HL-60 (cell line): ENCODE measurements around the gene ERF.
A peak's percentile ranks its signal among the peaks of the same experiment; 100 is the strongest.
"Not testable (repeated sequence)": the region's sequence is repeated elsewhere in the genome, so short reads cannot be mapped to it uniquely, and the experiment has no call there.

Source experiments
- DNase-seq, 2 experiments: peaks; one replicate each; pipeline ENCODE4 v3.0.0-alpha.2; 2010 to 2020; ENCODE audit warnings: low read depth in 1 of 2, low spot score in 1 of 2
- H3K27ac ChIP-seq: fragments of 250-450 bp; sonication (Bioruptor Pico); replicated peaks from 2 replicates; pipeline ENCODE4 v1.5.1; 2020; ENCODE audit warnings: mild to moderate bottlenecking, moderate library complexity
- H3K27me3 ChIP-seq: fragments of 250-450 bp; sonication (Bioruptor Pico); 2 replicates; pipeline ENCODE4 v1.5.1; 2021; ENCODE audit warnings: mild to moderate bottlenecking, moderate library complexity; ENCODE audit not compliant: insufficient read depth, poor library complexity, severe bottlenecking
- H3K4me3 ChIP-seq: replicated peaks from 2 replicates; pipeline ENCODE4 v1.5.1; 2011; ENCODE audit warnings: mild to moderate bottlenecking, control low read depth, low read length; ENCODE audit not compliant: insufficient read depth
- CTCF ChIP-seq: IDR thresholded peaks from one replicate; pipeline ENCODE4 v1.5.1; 2011; ENCODE audit warnings: low read length, control low read depth, inconsistent platforms; ENCODE audit not compliant: insufficient read depth
- GABPA ChIP-seq: IDR thresholded peaks from 2 replicates; pipeline ENCODE4 v1.6.1; 2012; ENCODE audit warnings: low read depth
- POLR2AphosphoS5 ChIP-seq: IDR thresholded peaks from 2 replicates; pipeline ENCODE4 v1.6.1; 2012; ENCODE audit warnings: low read depth
- REST ChIP-seq: IDR thresholded peaks from 2 replicates; pipeline ENCODE4 v1.6.1; 2012; ENCODE audit warnings: low read depth; ENCODE audit not compliant: insufficient replicate concordance
- SPI1 ChIP-seq: IDR thresholded peaks from 2 replicates; pipeline ENCODE4 v1.6.1; 2012; ENCODE audit warnings: low read depth, mild to moderate bottlenecking, borderline replicate concordance

ERF gene

GRCh38 chr19:42268704-42269477 is 14.0 kb upstream of the ERF start, which contains the start of gene CIC:
Gene CIC, plus strand, starts transcription at chr19:42269252. Its CDS starts 2,532 bp downstream, at chr19:42271784.
- Histone ChIP-seq H3K4me3 (peak within 1 kb of the TSS; percentile 76), H3K27ac (peak within 1 kb of the TSS; percentile 100), H3K27me3 (no peaks in the 10 kb centered on the region)
- TF ChIP-seq POLR2AphosphoS5 (no peak), REST (no peak), SPI1 (peak; percentile 21; the same call in 1 of the 2 replicates), GABPA (peak; percentile 84), CTCF (no peak)
- peak; percentile 100 for DNase-seq

- H3K27me3 ChIP-seq = no peaks in the 10 kb centered on the region
- H3K27ac ChIP-seq = peak overlapping the region; percentile 100
- peak; percentile 99 to 100 for DNase-seq
These were observed 13.3 kb upstream of the ERF start for GRCh38 chr19:42268142-42268703.

GRCh38 chr19:42267644-42268141 is 12.8 kb upstream of the ERF start:
- peak overlapping the region; percentile 100 for H3K27ac ChIP-seq
- no peak for DNase-seq
- H3K4me3 ChIP-seq = peak overlapping the region; percentile 62
- H3K27me3 ChIP-seq = no peaks in the 10 kb centered on the region
- no peak; the same call in 1 of the 2 replicates for TF ChIP-seq POLR2AphosphoS5
- TF ChIP-seq CTCF = no peak
- TF ChIP-seq REST = no peak

More at GRCh38 chr19:42268142-42268703, 13.3 kb upstream of the ERF start:
- TF ChIP-seq GABPA = no peak
- peak; percentile 72; the same call in 1 of the 2 replicates for TF ChIP-seq SPI1
- peak overlapping the region; percentile 62 for H3K4me3 ChIP-seq

GRCh38 chr19:42266928-42267603 is 12.1 kb upstream of the ERF start:
- not testable (repeated sequence) for H3K27ac ChIP-seq, DNase-seq, H3K27me3 ChIP-seq, H3K4me3 ChIP-seq

- H3K27ac ChIP-seq, H3K27me3 ChIP-seq, H3K4me3 ChIP-seq, DNase-seq: not testable (repeated sequence)
These were observed 11.2 kb upstream of the ERF start for GRCh38 chr19:42266105-42266504.
